HCT116 (cell line): Measurements from ENCODE around the gene S100A7. TPM values are rescaled to one million over a fixed set of nuclear protein-coding genes. Genes with fewer than 3 reads are reported as not detected.
"Not testable (repeated sequence)": the region's sequence is repeated elsewhere in the genome, so short reads cannot be mapped to it uniquely, and the experiment has no call there.

Experiments
- ATAC-seq: fragments of 200-7000 bp; cut with Tn5 transposase; 2 replicates; pipeline ENCODE4 v1.9.1; 2020; ENCODE audit warnings: mild to moderate bottlenecking, moderate library complexity
- BruUV-seq: library from RNA; stranded (reverse); fragments of 400-500 nt; replicated peaks from 2 replicates; lab custom pipeline; 2021; lab: Mats Ljungman, UMichigan
- CTCF ChIA-PET: fragments of 300-600 bp; sonication (Branson Sonifier 250); formaldehyde crosslinking; loops from one replicate; lab custom pipeline; 2021; ENCODE audit warnings: antibody characterized with exemption; lab: Charles Lee
- POLR2A ChIA-PET: fragments of 300-600, 350-600 bp; sonication (Branson Sonifier 250); formaldehyde crosslinking; loops from one replicate; lab custom pipeline; 2021; ENCODE audit warnings: antibody characterized with exemption; lab: Charles Lee
- RAD21 ChIA-PET, 2 experiments: fragments of 300-600 bp; sonication (Branson Sonifier 250); formaldehyde crosslinking; loops; one replicate each; lab custom pipeline; 2023; ENCODE audit warnings: low total read pairs in 2 of 2; ENCODE audit not compliant: uncharacterized antibody in 2 of 2, unreplicated experiment in 2 of 2, low non-redundant PET in 1 of 2; lab: Charles Lee
- DNase-seq: peaks from one replicate; pipeline ENCODE4 v3.0.0-alpha.2; 2010; ENCODE audit warnings: low read depth, low spot score
- H2AFZ ChIP-seq: fragments of 200-600 bp; shearing (Covaris generic), sonication (generic); 2 replicates; pipeline ENCODE4 v1.6.1; 2017; ENCODE audit warnings: low read depth, mixed run types, mixed read lengths, antibody characterized with exemption, low read length; ENCODE audit not compliant: poor library complexity, severe bottlenecking
- H3K27ac ChIP-seq: 2 replicates; pipeline ENCODE4 v1.5.1; 2012; ENCODE audit warnings: low read depth, low read length
- H3K27me3 ChIP-seq: fragments of 200-600 bp; sonication (generic); 2 replicates; pipeline ENCODE4 v1.6.1; 2016; ENCODE audit warnings: mixed run types, low read length, mixed read lengths; ENCODE audit not compliant: insufficient read depth
- H3K36me3 ChIP-seq, 2 experiments: fragments of 200-500 bp in 1 of 2; fragments of 200-600 bp in 1 of 2; sonication (Bioruptor generic) in 1 of 2; sonication (generic) in 1 of 2; 2 replicates each; pipeline versions ENCODE4 v1.5.1 to v1.6.1; 2014 to 2016; ENCODE audit warnings: low read length in 2 of 2, inconsistent platforms in 1 of 2, mixed read lengths in 1 of 2, mixed run types in 1 of 2; ENCODE audit not compliant: insufficient read depth in 2 of 2, control insufficient read depth in 1 of 2
- H3K4me1 ChIP-seq, 2 experiments: fragments of 200-600 bp in 1 of 2; sonication (generic) in 1 of 2; 2 replicates each; pipeline versions ENCODE4 v1.5.1 to v1.6.1; 2012 to 2017; ENCODE audit warnings: low read length in 2 of 2, inconsistent platforms in 1 of 2, mild to moderate bottlenecking in 1 of 2, mixed read lengths in 1 of 2, mixed run types in 1 of 2, moderate library complexity in 1 of 2; ENCODE audit not compliant: insufficient read depth in 2 of 2, control insufficient read depth in 1 of 2
- H3K4me2 ChIP-seq: fragments of 200-600 bp; sonication (generic); 2 replicates; pipeline ENCODE4 v1.6.1; 2017; ENCODE audit warnings: mixed run types, low read length, mixed read lengths
- H3K4me3 ChIP-seq, 2 experiments: fragments of 200-600 bp in 1 of 2; sonication (generic) in 1 of 2; replicated peaks in 1 of 2; 2 replicates each; pipeline ENCODE4 v1.5.1; 2011 to 2016; ENCODE audit warnings: low read length in 2 of 2, control low read depth in 1 of 2, low read depth in 1 of 2, mild to moderate bottlenecking in 1 of 2, mixed read lengths in 1 of 2, mixed run types in 1 of 2
- H3K79me2 ChIP-seq: fragments of 200-600 bp; sonication (generic); 2 replicates; pipeline ENCODE4 v1.6.1; 2017; ENCODE audit warnings: mild to moderate bottlenecking, mixed run types, low read length, moderate library complexity, mixed read lengths; ENCODE audit not compliant: insufficient read depth
- H3K9ac ChIP-seq: fragments of 200-600 bp; sonication (generic); 2 replicates; pipeline ENCODE4 v1.6.1; 2016; ENCODE audit warnings: low read length, mixed read lengths
- H3K9me2 ChIP-seq: fragments of 200-600 bp; sonication (generic), shearing (Covaris generic); 2 replicates; pipeline ENCODE4 v1.6.1; 2017; ENCODE audit warnings: mixed run types, mild to moderate bottlenecking, moderate library complexity; ENCODE audit not compliant: insufficient read depth
- H3K9me3 ChIP-seq, 2 experiments: fragments of 200-500 bp in 1 of 2; fragments of 200-600 bp in 1 of 2; sonication (Bioruptor generic) in 1 of 2; sonication (generic) in 1 of 2; 2 replicates each; pipeline ENCODE4 v1.6.1; 2014 to 2017; ENCODE audit warnings: low read length in 2 of 2, mixed read lengths in 2 of 2, inconsistent platforms in 1 of 2, low read depth in 1 of 2, mild to moderate bottlenecking in 1 of 2, mixed run types in 1 of 2, moderate library complexity in 1 of 2; ENCODE audit not compliant: control insufficient read depth in 1 of 2, insufficient read depth in 1 of 2
- H4K20me1 ChIP-seq: fragments of 200-600 bp; sonication (generic), shearing (Covaris generic); 2 replicates; pipeline ENCODE4 v1.6.1; 2017; ENCODE audit warnings: mixed run types, mild to moderate bottlenecking, moderate library complexity; ENCODE audit not compliant: insufficient read depth
- intact Hi-C: fragments of 100-400 bp; cut with micrococcal nuclease; formaldehyde crosslinking; loops from 2 replicates; pipeline ENCODE4 v1.10.0; 2022
- total RNA-seq: library from RNA; stranded (reverse); gene quantifications from one replicate; pipeline ENCODE4 v1.2.1, GENCODE V29; 2021; ENCODE audit not compliant: unreplicated experiment

The S100A7 gene
- total RNA-seq, 1 experiment from 2014 or later = not detected

GRCh38 chr1:153419436-153419793 is 41.0 kb downstream of the S100A7 start:
- H2AFZ ChIP-seq, H4K20me1 ChIP-seq, H3K9me2 ChIP-seq, ATAC-seq, POLR2A ChIA-PET, H3K9ac ChIP-seq, H3K9me3 ChIP-seq, H3K27ac ChIP-seq, H3K4me3 ChIP-seq, H3K4me1 ChIP-seq, H3K4me2 ChIP-seq, CTCF ChIA-PET, intact Hi-C loops, H3K36me3 ChIP-seq, H3K79me2 ChIP-seq, DNase-seq, BruUV-seq, RAD21 ChIA-PET: not testable (repeated sequence)
- H3K27me3 ChIP-seq = peaks cover 57% of the 10 kb centered on the region

GRCh38 chr1:153418758-153419435 is 41.6 kb downstream of the S100A7 start:
- H3K27ac ChIP-seq, H4K20me1 ChIP-seq, ATAC-seq, intact Hi-C loops, POLR2A ChIA-PET, H3K9me2 ChIP-seq, H3K9me3 ChIP-seq, H3K4me1 ChIP-seq, H3K36me3 ChIP-seq, CTCF ChIA-PET, H3K4me3 ChIP-seq, H3K9ac ChIP-seq, H3K79me2 ChIP-seq, H3K4me2 ChIP-seq, H2AFZ ChIP-seq, RAD21 ChIA-PET, DNase-seq, BruUV-seq: not testable (repeated sequence)
- H3K27me3 ChIP-seq = peaks cover 51% of the 10 kb centered on the region
